SU-DHL-6 (cell line): Measurements from ENCODE around the gene LRIG1.

Source experiments
- H2AFZ ChIP-seq: fragments of 200-600 bp; sonication (generic); 2 replicates; pipeline ENCODE4 v1.6.1; 2014; ENCODE audit warnings: low read depth, mild to moderate bottlenecking, moderate library complexity, mixed read lengths, antibody characterized with exemption, low read length; ENCODE audit not compliant: severe bottlenecking
- H3F3A ChIP-seq: fragments of 200-600 bp; shearing (Covaris generic); 2 replicates; pipeline ENCODE4 v1.6.0; 2016; ENCODE audit warnings: antibody characterized with exemption, mild to moderate bottlenecking; ENCODE audit not compliant: insufficient read depth
- H3K27ac ChIP-seq: fragments of 200-600 bp; sonication (generic); 2 replicates; pipeline ENCODE4 v1.5.1; 2016; ENCODE audit warnings: low read depth, mild to moderate bottlenecking, low read length, moderate library complexity, mixed read lengths
- H3K27me3 ChIP-seq: fragments of 200-600 bp; sonication (generic), shearing (Covaris generic); 2 replicates; pipeline ENCODE4 v1.6.0; 2014; ENCODE audit warnings: mild to moderate bottlenecking, low read length
- H3K36me3 ChIP-seq: fragments of 200-600 bp; sonication (generic); 2 replicates; pipeline ENCODE4 v1.6.1; 2014; ENCODE audit warnings: mild to moderate bottlenecking, low read length, mixed read lengths
- H3K4me2 ChIP-seq: fragments of 300-600, 200-600 bp; shearing (Covaris generic), sonication (generic); 2 replicates; pipeline ENCODE4 v1.6.0; 2014; ENCODE audit warnings: low read length, low read depth, mild to moderate bottlenecking; ENCODE audit not compliant: poor library complexity, severe bottlenecking
- H3K4me3 ChIP-seq: fragments of 200-600 bp; sonication (generic); 2 replicates; pipeline ENCODE4 v1.5.1; 2014; ENCODE audit warnings: antibody characterized with exemption, low read length, mild to moderate bottlenecking, mixed read lengths; ENCODE audit not compliant: insufficient read depth, poor library complexity, severe bottlenecking
- H3K79me2 ChIP-seq: fragments of 200-600 bp; sonication (generic); 2 replicates; pipeline ENCODE4 v1.6.1; 2014; ENCODE audit warnings: mild to moderate bottlenecking, low read length, moderate library complexity; ENCODE audit not compliant: insufficient read depth
- H3K9ac ChIP-seq: fragments of 200-600 bp; sonication (generic); 2 replicates; pipeline ENCODE4 v1.7.0; 2014; ENCODE audit warnings: mild to moderate bottlenecking, low read length
- H3K9me2 ChIP-seq: fragments of 200-600 bp; sonication (generic); replicated peaks from 2 replicates; pipeline ENCODE4 v1.6.1; 2014; ENCODE audit warnings: low read length; ENCODE audit not compliant: insufficient read depth
- H3K9me3 ChIP-seq: fragments of 200-600 bp; sonication (generic); 2 replicates; pipeline ENCODE4 v1.6.1; 2014; ENCODE audit warnings: low read length, mixed read lengths; ENCODE audit not compliant: insufficient read depth
- H4K20me1 ChIP-seq: fragments of 200-600 bp; sonication (generic); 2 replicates; pipeline ENCODE4 v1.6.1; 2014; ENCODE audit warnings: low read depth, mild to moderate bottlenecking, antibody characterized with exemption, low read length, moderate library complexity, mixed read lengths
- CTCF ChIP-seq: fragments of 200-600 bp; sonication (generic); IDR thresholded peaks from one replicate; pipeline ENCODE4 v1.5.1; 2017; ENCODE audit warnings: antibody characterized with exemption, mild to moderate bottlenecking, low read length, moderate library complexity; ENCODE audit not compliant: insufficient read depth, poor library complexity, severe bottlenecking
- EZH2phosphoT487 ChIP-seq: fragments of 200-600 bp; sonication (generic), shearing (Covaris generic); conservative IDR thresholded peaks from 2 replicates; pipeline ENCODE4 v1.6.1; 2018; ENCODE audit warnings: mild to moderate bottlenecking, antibody characterized with exemption, low read length, moderate library complexity, mixed read lengths

The LRIG1 gene

GRCh38 chr3:66489115-66489514 lies 11.7 kb downstream of the LRIG1 start:
- H3K79me2 ChIP-seq = no peaks in the 10 kb centered on the region
- H3K4me2 ChIP-seq = no peak overlapping the region
- no peaks in the 10 kb centered on the region for H3K9me3 ChIP-seq

GRCh38 chr3:66488492-66488891 lies 12.3 kb downstream of the LRIG1 start:
- Histone ChIP-seq H3K27ac (no peak overlapping the region), H3K4me2 (no peak overlapping the region), H4K20me1 (no peaks in the 10 kb centered on the region), H3K9ac (no peak overlapping the region), H3K9me3 (no peaks in the 10 kb centered on the region), H3K27me3 (no peaks in the 10 kb centered on the region), H3F3A (no peaks in the 10 kb centered on the region), H3K36me3 (no peaks in the 10 kb centered on the region), H3K79me2 (no peaks in the 10 kb centered on the region), H3K4me3 (no peak overlapping the region), H2AFZ (no peak overlapping the region), H3K9me2 (no peaks in the 10 kb centered on the region)
- no peak for TF ChIP-seq CTCF
- no peak for TF ChIP-seq EZH2phosphoT487

More at GRCh38 chr3:66489115-66489514, 11.7 kb downstream of the LRIG1 start:
- H4K20me1 ChIP-seq = no peaks in the 10 kb centered on the region
- H3K27ac ChIP-seq = no peak overlapping the region
- H3K27me3 ChIP-seq = no peaks in the 10 kb centered on the region
- H3K9me2 ChIP-seq = no peaks in the 10 kb centered on the region
- no peak overlapping the region for H2AFZ ChIP-seq
- no peaks in the 10 kb centered on the region for H3K36me3 ChIP-seq
- H3K9ac ChIP-seq = no peak overlapping the region
- no peaks in the 10 kb centered on the region for H3F3A ChIP-seq
- TF ChIP-seq CTCF (no peak), EZH2phosphoT487 (no peak)
- no peak overlapping the region for H3K4me3 ChIP-seq

GRCh38 chr3:66487465-66487864 lies 13.4 kb downstream of the LRIG1 start:
- H3K27ac ChIP-seq = no peak overlapping the region
- TF ChIP-seq CTCF (no peak), EZH2phosphoT487 (no peak)
- no peak overlapping the region for H3K4me3 ChIP-seq
- no peaks in the 10 kb centered on the region for H3K79me2 ChIP-seq
- H3K9me2 ChIP-seq = no peaks in the 10 kb centered on the region
- no peak overlapping the region for H2AFZ ChIP-seq
- H3K36me3 ChIP-seq = no peaks in the 10 kb centered on the region
- H3K9me3 ChIP-seq = no peaks in the 10 kb centered on the region
- H3K27me3 ChIP-seq = no peaks in the 10 kb centered on the region
- H3K4me2 ChIP-seq = no peak overlapping the region
- no peaks in the 10 kb centered on the region for H3F3A ChIP-seq
- H3K9ac ChIP-seq = no peak overlapping the region
- no peaks in the 10 kb centered on the region for H4K20me1 ChIP-seq
